GM12864 (cell line): Measurements from ENCODE around the gene GLDC.
"Not testable (repeated sequence)": the region's sequence is repeated elsewhere in the genome, so short reads cannot be mapped to it uniquely, and the experiment has no call there.

ENCODE experiments used
- DNase-seq: peaks from one replicate; pipeline ENCODE4 v3.0.0-alpha.2; 2011; ENCODE audit warnings: low read depth
- H3K4me3 ChIP-seq: 2 replicates; pipeline ENCODE4 v1.5.1; 2011; ENCODE audit warnings: mild to moderate bottlenecking, low read depth, low read length, control low read depth
- CTCF ChIP-seq: IDR thresholded peaks from 2 replicates; pipeline ENCODE4 v1.5.1; 2011; ENCODE audit warnings: low read depth, mild to moderate bottlenecking, moderate library complexity, low read length, control low read depth, inconsistent platforms; ENCODE audit errors: missing control alignments

Gene GLDC

GRCh38 chr9:6645355-6646292, at the start of gene GLDC:
GLDC (minus strand) TSS chr9:6645729; CDS start chr9:6645499, 230 bp downstream.
- H3K4me3 ChIP-seq = peak within 1 kb of the TSS; percentile 96
- DNase-seq = peak; percentile 58
- TF ChIP-seq CTCF = no peak

GRCh38 chr9:6692881-6693361, 47.4 kb upstream of the GLDC start:
- DNase-seq = no peak
- H3K4me3 ChIP-seq = no peak overlapping the region
- TF ChIP-seq CTCF = no peak

- DNase-seq = no peak
- no peak for TF ChIP-seq CTCF
- no peak overlapping the region for H3K4me3 ChIP-seq
These were observed 46.9 kb upstream of the GLDC start for GRCh38 chr9:6692433-6692832.

- DNase-seq, H3K4me3 ChIP-seq: not testable (repeated sequence)
These were observed 45.1 kb upstream of the GLDC start for GRCh38 chr9:6690675-6691070.

- no peak for DNase-seq
- H3K4me3 ChIP-seq = no peak overlapping the region; the same call in 1 of the 2 replicates
- no peak for TF ChIP-seq CTCF
These were observed 44.6 kb upstream of the GLDC start for GRCh38 chr9:6689893-6690674.

GRCh38 chr9:6687180-6687579, 41.7 kb upstream of the GLDC start:
- no peak for DNase-seq
- TF ChIP-seq CTCF = no peak
- no peak overlapping the region for H3K4me3 ChIP-seq

GRCh38 chr9:6686396-6686795, 40.9 kb upstream of the GLDC start:
- DNase-seq = no peak
- H3K4me3 ChIP-seq = no peak overlapping the region
- TF ChIP-seq CTCF = peak; percentile 41
